Measurements from ENCODE around the gene RIMBP2. TPM values are rescaled to one million over a fixed set of nuclear protein-coding genes. Genes with fewer than 3 reads are reported as not detected.

Gene RIMBP2
- total and polyA plus RNA-seq, 3 experiments from 2014 or later, result not detected

- H3K4me3 Mint-ChIP-seq, result no peak overlapping the region
- CTCF ChIA-PET, result no interaction called here
Observed at GRCh38 chr12:130420071-130420470, 296.0 kb downstream of the RIMBP2 start.

GRCh38 chr12:130419116-130419515, 297.0 kb downstream of the RIMBP2 start:
- Histone ChIP-seq H3K4me3 (ENCODE audit: low read length) (no peak overlapping the region), H3K9me3 (ENCODE audit: low read length) (no peaks in the 10 kb centered on the region), H3K27me3 (ENCODE audit: insufficient read depth, low read length, poor library complexity, severe bottlenecking) (no peaks in the 10 kb centered on the region), H3K36me3 (ENCODE audit: insufficient read depth, low read length) (no peaks in the 10 kb centered on the region), H3K4me1 (ENCODE audit: insufficient read depth, low read length) (no peaks in the 10 kb centered on the region), H3K27ac (ENCODE audit: low read depth, low read length) (no peak overlapping the region)
- Mint-ChIP-seq H3K27ac (no peak overlapping the region), H3K4me3 (no peak overlapping the region), H3K36me3 (no peaks in the 10 kb centered on the region), H3K27me3 (no peaks in the 10 kb centered on the region), H3K9me3 (peaks cover 0 to 2% (median 0%) of the 10 kb centered on the region in 5 donors), H3K4me1 (no peaks in the 10 kb centered on the region)
- ChIA-PET POLR2A (no interaction called here), CTCF (no interaction called here)
- DNase-seq, result no peak

More at GRCh38 chr12:130420071-130420470, 296.0 kb downstream of the RIMBP2 start:
- Histone ChIP-seq H3K4me1 (ENCODE audit: insufficient read depth, low read length) (no peaks in the 10 kb centered on the region), H3K27ac (ENCODE audit: low read depth, low read length) (no peak overlapping the region), H3K27me3 (ENCODE audit: insufficient read depth, low read length, poor library complexity, severe bottlenecking) (no peaks in the 10 kb centered on the region), H3K4me3 (ENCODE audit: low read length) (no peak overlapping the region), H3K36me3 (ENCODE audit: insufficient read depth, low read length) (no peaks in the 10 kb centered on the region), H3K9me3 (ENCODE audit: low read length) (no peaks in the 10 kb centered on the region)
- DNase-seq, result no peak
- Mint-ChIP-seq H3K27ac (no peak overlapping the region), H3K27me3 (no peaks in the 10 kb centered on the region), H3K36me3 (no peaks in the 10 kb centered on the region), H3K9me3 (peaks cover 0 to 2% (median 1%) of the 10 kb centered on the region in 5 donors), H3K4me1 (no peaks in the 10 kb centered on the region)
- POLR2A ChIA-PET, result no interaction called here

- no peaks in the 10 kb centered on the region for H3K36me3 ChIP-seq (ENCODE audit: insufficient read depth, low read length)
- H3K4me1 ChIP-seq (ENCODE audit: insufficient read depth, low read length), result no peaks in the 10 kb centered on the region
- DNase-seq, result no peak
- H3K4me3 ChIP-seq (ENCODE audit: low read length), result no peak overlapping the region
- peaks cover 0 to 2% (median 1%) of the 10 kb centered on the region in 5 donors for H3K9me3 Mint-ChIP-seq
- H3K27me3 Mint-ChIP-seq, result peaks cover 0 to 3% of the 10 kb centered on the region in 2 donors
- CTCF ChIA-PET, result no interaction called here
- POLR2A ChIA-PET, result no interaction called here
- H3K9me3 ChIP-seq (ENCODE audit: low read length), result no peaks in the 10 kb centered on the region
- no peak overlapping the region for H3K27ac ChIP-seq (ENCODE audit: low read depth, low read length)
- no peak overlapping the region for H3K4me3 Mint-ChIP-seq
- no peak overlapping the region for H3K27ac Mint-ChIP-seq
- H3K27me3 ChIP-seq (ENCODE audit: insufficient read depth, low read length, poor library complexity, severe bottlenecking), result no peaks in the 10 kb centered on the region
- H3K36me3 Mint-ChIP-seq, result no peaks in the 10 kb centered on the region
- H3K4me1 Mint-ChIP-seq, result no peaks in the 10 kb centered on the region
Observed at GRCh38 chr12:130418251-130418650, 297.8 kb downstream of the RIMBP2 start.

- H3K4me1 ChIP-seq (ENCODE audit: insufficient read depth, low read length), result no peaks in the 10 kb centered on the region
- no peaks in the 10 kb centered on the region for H3K9me3 ChIP-seq (ENCODE audit: low read length)
- Mint-ChIP-seq H3K4me3 (no peak overlapping the region), H3K27ac (no peak overlapping the region), H3K4me1 (no peaks in the 10 kb centered on the region), H3K27me3 (peaks cover 3% of the 10 kb centered on the region in 2 donors), H3K36me3 (no peaks in the 10 kb centered on the region), H3K9me3 (peaks cover 0 to 2% (median 0%) of the 10 kb centered on the region in 5 donors)
- no peak for DNase-seq
- CTCF ChIA-PET, result no interaction called here
- H3K27ac ChIP-seq (ENCODE audit: low read depth, low read length), result no peak overlapping the region
- no peaks in the 10 kb centered on the region for H3K27me3 ChIP-seq (ENCODE audit: insufficient read depth, low read length, poor library complexity, severe bottlenecking)
- H3K36me3 ChIP-seq (ENCODE audit: insufficient read depth, low read length), result no peaks in the 10 kb centered on the region
- POLR2A ChIA-PET, result no interaction called here
- no peak overlapping the region for H3K4me3 ChIP-seq (ENCODE audit: low read length)
Observed at GRCh38 chr12:130414381-130414780, 301.7 kb downstream of the RIMBP2 start.

- H3K27me3 ChIP-seq (ENCODE audit: insufficient read depth, low read length, poor library complexity, severe bottlenecking), result no peaks in the 10 kb centered on the region
- POLR2A ChIA-PET, result no interaction called here
- H3K4me3 ChIP-seq (ENCODE audit: low read length), result no peak overlapping the region
- CTCF ChIA-PET, result no interaction called here
- no peaks in the 10 kb centered on the region for H3K36me3 ChIP-seq (ENCODE audit: insufficient read depth, low read length)
- no peaks in the 10 kb centered on the region for H3K9me3 ChIP-seq (ENCODE audit: low read length)
- H3K4me1 Mint-ChIP-seq, result no peaks in the 10 kb centered on the region
- H3K27ac ChIP-seq (ENCODE audit: low read depth, low read length), result no peak overlapping the region
- H3K9me3 Mint-ChIP-seq, result peaks cover 0 to 2% (median 0%) of the 10 kb centered on the region in 5 donors
- no peak overlapping the region for H3K4me3 Mint-ChIP-seq
- no peak overlapping the region for H3K27ac Mint-ChIP-seq
- no peaks in the 10 kb centered on the region for H3K4me1 ChIP-seq (ENCODE audit: insufficient read depth, low read length)
- H3K36me3 Mint-ChIP-seq, result no peaks in the 10 kb centered on the region
- H3K27me3 Mint-ChIP-seq, result peaks cover 3% of the 10 kb centered on the region in 2 donors
- DNase-seq, result no peak
Observed at GRCh38 chr12:130413909-130414308, 302.2 kb downstream of the RIMBP2 start.

- no peak overlapping the region for H3K4me3 Mint-ChIP-seq
- POLR2A ChIA-PET, result no interaction called here
- H3K36me3 Mint-ChIP-seq, result no peaks in the 10 kb centered on the region
Observed at GRCh38 chr12:130412384-130412783, 303.7 kb downstream of the RIMBP2 start.

GRCh38 chr12:130405332-130405731, 310.8 kb downstream of the RIMBP2 start:
- Mint-ChIP-seq H3K4me3 (no peak overlapping the region), H3K27ac (no peak overlapping the region), H3K36me3 (no peaks in the 10 kb centered on the region), H3K27me3 (no peaks in the 10 kb centered on the region), H3K9me3 (peaks cover 0 to 2% (median 0%) of the 10 kb centered on the region in 5 donors), H3K4me1 (no peaks in the 10 kb centered on the region)
- H3K27ac ChIP-seq (ENCODE audit: low read depth, low read length), result no peak overlapping the region
- H3K4me1 ChIP-seq (ENCODE audit: insufficient read depth, low read length), result no peaks in the 10 kb centered on the region
- H3K4me3 ChIP-seq (ENCODE audit: low read length), result no peak overlapping the region
- no peaks in the 10 kb centered on the region for H3K9me3 ChIP-seq (ENCODE audit: low read length)
- ChIA-PET POLR2A (no interaction called here), CTCF (no interaction called here)
- H3K36me3 ChIP-seq (ENCODE audit: insufficient read depth, low read length), result no peaks in the 10 kb centered on the region
- no peak for DNase-seq
- no peaks in the 10 kb centered on the region for H3K27me3 ChIP-seq (ENCODE audit: insufficient read depth, low read length, poor library complexity, severe bottlenecking)

More at GRCh38 chr12:130412384-130412783, 303.7 kb downstream of the RIMBP2 start:
- Histone ChIP-seq H3K27me3 (ENCODE audit: insufficient read depth, low read length, poor library complexity, severe bottlenecking) (no peaks in the 10 kb centered on the region), H3K4me3 (ENCODE audit: low read length) (no peak overlapping the region), H3K9me3 (ENCODE audit: low read length) (no peaks in the 10 kb centered on the region), H3K27ac (ENCODE audit: low read depth, low read length) (no peak overlapping the region), H3K36me3 (ENCODE audit: insufficient read depth, low read length) (no peaks in the 10 kb centered on the region), H3K4me1 (ENCODE audit: insufficient read depth, low read length) (no peaks in the 10 kb centered on the region)
- Mint-ChIP-seq H3K4me1 (no peaks in the 10 kb centered on the region), H3K27me3 (peaks cover 3% of the 10 kb centered on the region in 2 donors), H3K9me3 (peaks cover 0 to 2% (median 0%) of the 10 kb centered on the region in 5 donors), H3K27ac (no peak overlapping the region)
- CTCF ChIA-PET, result no interaction called here
- DNase-seq, result no peak

- Mint-ChIP-seq H3K9me3 (peaks cover 0 to 4% (median 0%) of the 10 kb centered on the region in 5 donors), H3K27ac (no peak overlapping the region), H3K4me3 (no peak overlapping the region), H3K36me3 (no peaks in the 10 kb centered on the region), H3K27me3 (peaks cover 0 to 5% of the 10 kb centered on the region in 2 donors), H3K4me1 (no peaks in the 10 kb centered on the region)
- no peak for DNase-seq
- H3K27ac ChIP-seq (ENCODE audit: low read depth, low read length), result no peak overlapping the region
- no peaks in the 10 kb centered on the region for H3K9me3 ChIP-seq (ENCODE audit: low read length)
- H3K4me3 ChIP-seq (ENCODE audit: low read length), result no peak overlapping the region
- H3K4me1 ChIP-seq (ENCODE audit: insufficient read depth, low read length), result no peaks in the 10 kb centered on the region
- ChIA-PET POLR2A (no interaction called here), CTCF (no interaction called here)
- H3K36me3 ChIP-seq (ENCODE audit: insufficient read depth, low read length), result no peaks in the 10 kb centered on the region
- H3K27me3 ChIP-seq (ENCODE audit: insufficient read depth, low read length, poor library complexity, severe bottlenecking), result no peaks in the 10 kb centered on the region
Observed at GRCh38 chr12:130401703-130402102, 314.4 kb downstream of the RIMBP2 start.

All from CD8-positive, alpha-beta memory T cell (primary cell).